GM08714 (cell line): Measurements from ENCODE around the gene ZNF528.

Source experiments
- H3K4me3 ChIP-seq: fragments of 200-500 bp; sonication (Bioruptor generic); 2 replicates; pipeline ENCODE4 v1.5.1; 2014; ENCODE audit warnings: mild to moderate bottlenecking, low read length, inconsistent platforms
- ZNF274 ChIP-seq: IDR thresholded peaks from 2 replicates; pipeline ENCODE4 v1.6.1; 2012; ENCODE audit warnings: mild to moderate bottlenecking, low read depth, low read length

ZNF528 gene

GRCh38 chr19:52397310-52398080 lies at the start of gene ZNF528:
Gene ZNF528, plus strand, starts transcription at chr19:52397849. Its CDS starts 4,165 bp downstream, at chr19:52402014.
- H3K4me3 ChIP-seq, result peak within 1 kb of the TSS; percentile 85
- no peak for TF ChIP-seq ZNF274

DNA sequence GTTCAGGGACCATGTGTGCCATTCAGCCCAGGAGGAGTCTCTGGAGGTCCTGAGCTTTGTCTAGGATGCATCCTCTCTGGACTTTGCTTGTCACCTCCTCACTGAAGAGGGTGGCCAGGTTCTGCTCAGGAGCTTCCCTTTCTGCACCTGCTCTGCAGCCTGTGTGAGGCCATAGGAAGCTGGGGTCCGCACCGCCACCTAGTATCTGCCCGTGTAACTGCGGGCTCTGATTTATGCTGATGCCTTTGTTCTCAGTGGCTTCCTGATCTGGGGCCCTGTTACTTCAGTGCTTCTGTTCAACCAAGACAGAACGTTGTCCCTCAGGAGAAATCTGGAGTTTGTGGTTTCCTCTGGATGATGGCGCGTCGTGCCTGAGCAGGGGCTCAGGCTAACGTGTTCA lies 46.1 kb upstream of the ZNF528 start:
- no peak overlapping the region for H3K4me3 ChIP-seq
- TF ChIP-seq ZNF274, result no peak

- peak; percentile 88 for TF ChIP-seq ZNF274
- H3K4me3 ChIP-seq, result no peak overlapping the region
Observed at GRCh38 chr19:52366414-52366824, 31.2 kb upstream of the ZNF528 start.

DNA sequence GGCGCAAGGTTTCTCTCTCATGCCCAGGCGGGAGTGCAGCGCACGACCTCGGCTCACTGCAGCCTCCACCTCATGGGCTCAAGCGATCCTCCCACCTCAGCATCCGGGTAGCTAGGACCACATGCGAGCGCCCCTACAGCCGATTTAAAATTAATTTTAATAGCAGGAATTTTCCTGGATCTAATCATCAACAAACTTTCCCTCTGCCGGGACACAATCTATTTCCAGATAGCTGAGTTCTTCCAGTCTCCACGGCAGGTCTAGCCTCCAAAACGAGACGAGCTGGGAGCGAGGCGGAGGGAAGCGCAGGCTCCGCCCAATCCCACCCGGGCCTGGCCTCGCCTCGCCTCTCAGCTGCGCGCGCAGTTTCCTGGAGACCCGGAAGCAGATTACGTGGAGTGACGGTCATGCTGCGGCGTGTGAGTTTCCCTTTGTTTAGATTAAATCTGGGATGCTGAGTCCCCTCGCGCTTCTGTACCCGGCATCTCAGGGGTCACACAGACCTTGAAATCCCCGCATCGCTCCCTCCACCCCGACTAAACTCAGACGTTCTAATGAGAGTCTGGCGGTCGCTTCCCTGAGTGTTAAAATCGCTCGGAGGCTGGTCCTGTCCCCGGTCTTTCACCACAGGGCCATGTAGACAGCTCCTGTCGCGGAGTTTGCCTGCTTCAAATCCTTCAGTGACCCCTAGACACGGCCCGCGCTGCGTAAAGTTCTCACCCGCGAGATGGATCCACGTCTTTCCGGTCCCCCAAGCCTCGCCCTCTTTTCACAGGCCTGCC lies 27.9 kb upstream of the ZNF528 start, which contains the start of gene ZNF880:
ZNF880 (plus strand) TSS at position 365 of the 782 bp plus-strand sequence; CDS start at position 408, 43 bp downstream.
- TF ChIP-seq ZNF274, result no peak
- H3K4me3 ChIP-seq, result peak within 1 kb of the TSS; percentile 84

DNA sequence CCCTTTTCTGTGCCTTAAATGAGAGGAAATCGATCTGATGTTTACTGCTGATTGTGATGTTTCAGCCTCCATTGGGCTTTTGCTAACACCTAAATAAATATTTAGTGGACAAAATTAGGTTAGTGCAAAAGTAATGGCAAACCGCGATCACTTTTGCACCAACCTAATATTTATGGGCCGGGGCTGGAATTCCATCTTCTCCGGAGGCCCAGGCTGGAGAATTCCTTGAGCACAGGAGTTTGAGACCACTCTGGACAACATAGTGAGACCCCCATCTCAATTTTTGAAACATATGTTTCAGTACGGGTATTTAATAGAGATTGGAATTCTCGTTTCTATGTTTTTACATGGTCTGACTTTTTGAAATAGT lies 27.3 kb upstream of the ZNF528 start:
- H3K4me3 ChIP-seq, result peak overlapping the region; percentile 84

DNA sequence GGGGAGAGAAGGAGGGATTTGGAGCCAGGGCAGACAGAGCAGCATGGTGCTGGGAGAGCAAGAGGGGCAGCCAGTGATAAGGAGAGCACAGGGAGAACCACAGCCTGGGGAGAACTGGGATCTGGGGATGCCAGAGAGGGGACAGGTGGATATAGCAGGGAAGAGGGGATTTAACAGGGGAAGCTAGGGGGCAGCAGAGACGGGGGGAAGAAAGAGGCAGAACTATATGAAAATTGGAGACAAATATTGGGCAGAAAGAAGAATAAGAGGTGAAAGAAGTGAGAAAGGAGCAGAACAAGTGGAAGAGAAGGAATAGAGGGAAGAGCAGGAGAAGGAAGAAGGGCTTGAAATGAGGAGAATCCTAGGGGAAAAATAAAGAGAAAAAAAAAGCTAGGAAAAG lies 6.5 kb upstream of the ZNF528 start:
- H3K4me3 ChIP-seq, result no peak overlapping the region
- TF ChIP-seq ZNF274, result no peak

More for the DNA sequence above, 27.3 kb upstream of the ZNF528 start:
- TF ChIP-seq ZNF274, result no peak

- H3K4me3 ChIP-seq, result peak overlapping the region; percentile 85
- TF ChIP-seq ZNF274, result no peak
Observed at GRCh38 chr19:52398081-52398441, 412 bp downstream of the ZNF528 start.

DNA sequence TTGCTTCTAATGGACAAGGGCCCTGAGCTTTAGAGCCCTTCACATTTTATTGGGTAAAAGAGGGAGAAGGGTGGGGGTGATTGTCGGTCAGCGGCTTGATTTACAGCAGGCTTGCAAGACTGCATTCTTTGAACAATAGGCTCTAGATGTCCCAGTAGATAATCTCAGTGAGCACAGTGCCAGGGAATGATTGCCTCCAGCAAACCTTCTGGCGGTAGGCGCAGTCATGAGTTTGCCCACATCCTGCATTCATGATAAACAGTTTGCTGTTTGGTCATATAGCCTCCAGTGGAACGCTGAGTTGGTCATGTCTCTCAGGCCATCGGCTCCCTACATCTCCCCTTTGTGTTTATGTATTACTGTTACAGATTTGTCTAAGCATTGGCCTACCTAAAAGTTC lies 12.6 kb downstream of the ZNF528 start:
- no peak for TF ChIP-seq ZNF274
- H3K4me3 ChIP-seq, result no peak overlapping the region

DNA sequence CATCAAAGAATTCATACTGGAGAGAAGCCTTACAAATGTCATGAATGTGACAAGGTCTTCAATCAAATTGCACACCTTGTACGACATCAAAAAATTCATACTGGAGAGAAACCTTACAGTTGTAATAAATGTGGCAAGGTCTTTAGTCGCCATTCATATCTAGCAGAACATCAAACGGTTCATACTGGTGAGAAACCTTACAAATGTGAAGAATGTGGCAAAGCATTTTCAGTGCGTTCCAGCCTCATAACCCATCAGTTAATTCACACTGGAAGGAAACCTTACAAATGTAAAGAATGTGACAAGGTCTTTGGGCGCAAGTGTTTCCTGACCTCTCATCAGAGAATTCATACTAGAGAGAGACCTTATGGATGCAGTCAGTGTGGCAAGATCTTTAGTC lies 18.1 kb downstream of the ZNF528 start:
- no peak; the same call in 1 of the 2 replicates for TF ChIP-seq ZNF274
- no peak overlapping the region for H3K4me3 ChIP-seq

DNA sequence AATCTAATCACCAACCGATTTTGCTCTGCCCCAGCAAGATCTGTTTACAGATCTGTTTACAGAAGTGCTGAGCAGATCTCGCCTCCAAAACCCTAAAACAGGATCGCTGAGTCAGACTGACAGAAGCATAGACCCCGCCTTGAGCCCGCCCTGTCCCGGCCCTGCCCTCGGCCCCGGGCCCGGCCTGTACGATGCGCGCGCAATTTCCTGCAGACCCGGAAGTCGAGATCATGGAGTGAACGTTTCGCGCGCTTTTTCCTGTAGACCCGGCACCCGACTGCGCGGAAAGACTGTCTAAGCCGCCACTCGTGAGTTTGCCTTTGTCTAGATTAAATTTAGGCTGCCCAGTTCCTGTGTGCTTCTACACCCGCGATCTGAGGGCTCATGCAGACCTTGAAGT lies 31.3 kb downstream of the ZNF528 start, which contains the start of gene ZNF534:
ZNF534 (plus strand) TSS at position 212 of the 400 bp plus-strand sequence. CDS start 2,327 bp downstream, outside the sequence.
- no peak within 1 kb of the TSS for H3K4me3 ChIP-seq
- TF ChIP-seq ZNF274, result no peak

DNA sequence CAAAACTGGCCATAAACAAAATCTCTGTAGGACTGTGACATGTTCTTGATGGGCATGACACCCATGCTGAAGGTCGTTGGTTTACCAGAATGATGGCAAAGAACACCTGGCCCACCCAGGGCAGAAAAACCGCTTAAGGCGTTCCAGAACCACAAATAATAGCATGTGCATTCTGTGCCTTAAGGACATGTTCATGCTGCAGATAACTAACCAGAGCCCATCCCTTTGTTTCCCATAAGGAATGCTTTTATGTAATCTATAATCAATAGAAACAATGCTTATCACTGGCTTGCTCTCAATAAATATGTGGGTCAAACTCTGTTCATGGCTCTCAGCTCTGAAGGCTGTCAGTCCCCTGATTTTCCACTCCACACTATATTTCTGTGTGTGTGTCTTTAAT lies 44.5 kb downstream of the ZNF528 start:
- TF ChIP-seq ZNF274, result no peak
- no peak overlapping the region for H3K4me3 ChIP-seq

DNA sequence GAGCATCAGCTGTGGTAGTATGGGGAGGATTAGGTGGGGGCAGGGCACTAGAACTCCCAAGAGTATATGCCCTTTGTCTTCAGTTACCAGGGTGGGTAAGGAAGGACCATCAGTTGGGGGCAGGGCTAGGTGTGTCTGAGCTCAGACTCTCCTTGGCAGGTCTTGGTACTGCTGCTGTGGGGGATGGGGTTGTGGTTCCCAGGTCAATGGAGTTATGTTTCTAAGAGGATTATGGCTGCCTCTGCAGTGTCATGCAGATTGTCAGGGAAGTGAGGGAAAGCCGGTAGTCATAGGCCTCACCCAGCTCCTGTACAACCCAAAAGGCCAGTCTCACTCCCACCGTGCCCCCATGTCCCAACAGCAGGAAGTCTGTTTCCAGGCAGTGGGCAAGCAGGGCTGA lies 46.9 kb downstream of the ZNF528 start:
- no peak for TF ChIP-seq ZNF274
- H3K4me3 ChIP-seq, result no peak overlapping the region

DNA sequence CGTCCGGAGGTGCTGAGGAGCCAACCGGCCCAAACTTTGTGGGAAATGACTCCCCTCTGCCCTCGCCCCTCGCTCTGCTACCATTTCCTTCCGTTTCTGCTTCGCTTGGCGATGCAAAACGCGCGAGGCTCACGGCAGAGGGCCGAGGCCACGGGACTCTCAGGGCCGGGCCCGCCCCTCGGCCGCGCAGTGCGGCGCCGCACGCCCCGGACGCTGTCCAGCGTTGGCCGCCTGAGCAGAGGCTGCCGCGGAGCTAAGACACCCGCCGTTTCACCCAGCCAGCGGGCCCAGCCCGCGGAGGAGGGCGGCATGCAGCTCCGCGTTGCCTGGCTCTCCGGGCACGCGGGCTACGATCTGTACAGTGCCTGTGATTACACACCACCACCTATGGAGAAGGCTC lies 53.6 kb downstream of the ZNF528 start:
- H3K4me3 ChIP-seq, result no peak overlapping the region

DNA sequence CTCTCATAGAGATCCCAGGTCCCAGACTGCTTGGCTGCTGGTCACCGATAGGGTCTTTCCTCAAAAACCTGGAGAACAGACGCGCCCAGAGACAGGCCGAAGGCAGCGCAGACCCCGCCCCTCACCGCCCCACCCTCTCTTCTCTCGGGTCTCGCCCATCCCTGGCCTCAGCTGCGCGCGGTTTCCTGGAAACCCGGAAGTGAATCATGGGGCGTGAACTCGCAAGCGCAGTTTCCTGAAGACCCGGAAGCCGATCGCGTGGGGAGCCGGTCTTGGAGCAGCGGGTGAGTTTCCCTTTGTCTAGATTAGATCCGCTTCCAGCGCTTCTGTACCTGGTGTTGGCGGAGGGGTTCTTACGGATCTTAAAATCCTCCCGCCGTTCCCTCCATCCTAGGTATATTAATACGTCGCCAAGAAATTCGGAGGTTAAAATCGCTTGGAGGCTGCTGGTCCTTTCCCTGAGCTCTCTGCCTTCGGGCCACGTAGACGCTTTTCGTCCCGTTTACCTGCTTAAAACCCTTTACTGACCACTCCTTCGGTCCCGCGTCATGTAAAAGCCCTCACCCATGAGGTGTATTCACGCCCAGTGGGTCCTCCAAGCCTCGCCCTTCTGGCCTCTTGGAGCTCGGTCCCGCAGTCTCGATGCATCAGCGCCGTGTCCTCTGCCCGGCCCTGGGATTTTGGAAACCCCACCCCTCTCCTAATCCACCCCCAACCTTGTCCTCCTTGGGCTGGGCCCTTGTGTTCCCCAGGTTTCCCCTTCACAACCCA lies 55.9 kb downstream of the ZNF528 start, which contains the start of gene ZNF578:
ZNF578 (plus strand) TSS at position 230 of the 771 bp plus-strand sequence. CDS start 48,293 bp downstream, outside the sequence.
- TF ChIP-seq ZNF274, result no peak
- peak within 1 kb of the TSS; percentile 41; the same call in 1 of the 2 replicates for H3K4me3 ChIP-seq

More for the DNA sequence above, 53.6 kb downstream of the ZNF528 start:
- TF ChIP-seq ZNF274, result no peak
